Loucy (cell line): ENCODE measurements around the gene OVOL3.
A peak's percentile ranks its signal among the peaks of the same experiment; 100 is the strongest.

ENCODE experiments used
- H2AFZ ChIP-seq: fragments of 200-600 bp; sonication (generic); 2 replicates; pipeline ENCODE4 v1.6.0; 2016; ENCODE audit warnings: antibody characterized with exemption, mild to moderate bottlenecking, low read length, moderate library complexity
- H3F3A ChIP-seq: fragments of 200-600 bp; 2 replicates; pipeline ENCODE4 v1.6.0; 2016; ENCODE audit warnings: antibody characterized with exemption, low read depth, mild to moderate bottlenecking
- H3K27me3 ChIP-seq: fragments of 200-600 bp; sonication (generic); 2 replicates; pipeline ENCODE4 v1.6.1; 2014; ENCODE audit warnings: low read length, mild to moderate bottlenecking; ENCODE audit not compliant: insufficient read depth, poor library complexity, severe bottlenecking
- H3K36me3 ChIP-seq: fragments of 200-600 bp; sonication (generic); 2 replicates; pipeline ENCODE4 v1.6.1; 2016; ENCODE audit warnings: low read length; ENCODE audit not compliant: insufficient read depth
- H3K4me1 ChIP-seq: fragments of 200-600 bp; sonication (generic); 2 replicates; pipeline ENCODE4 v1.5.1; 2014; ENCODE audit warnings: low read length, mild to moderate bottlenecking; ENCODE audit not compliant: insufficient read depth, poor library complexity, severe bottlenecking
- H3K4me2 ChIP-seq: fragments of 200-600 bp; sonication (generic); 2 replicates; pipeline ENCODE4 v1.6.0; 2014; ENCODE audit warnings: antibody characterized with exemption, low read length, low read depth, mild to moderate bottlenecking; ENCODE audit not compliant: poor library complexity, severe bottlenecking
- H3K4me3 ChIP-seq: fragments of 200-600 bp; sonication (generic); 2 replicates; pipeline ENCODE4 v1.5.1; 2014; ENCODE audit warnings: low read length, mild to moderate bottlenecking, mixed read lengths; ENCODE audit not compliant: poor library complexity, severe bottlenecking
- H3K79me2 ChIP-seq: fragments of 200-600 bp; sonication (generic); 2 replicates; pipeline ENCODE4 v1.6.1; 2014; ENCODE audit warnings: low read length; ENCODE audit not compliant: insufficient read depth
- H3K9ac ChIP-seq: fragments of 200-600 bp; sonication (generic); 2 replicates; pipeline ENCODE4 v1.6.0; 2014; ENCODE audit warnings: mild to moderate bottlenecking, low read depth, low read length, moderate library complexity; ENCODE audit not compliant: poor library complexity, severe bottlenecking
- H3K9me2 ChIP-seq: fragments of 200-600 bp; sonication (generic); replicated peaks from 2 replicates; pipeline ENCODE4 v1.6.1; 2016; ENCODE audit warnings: low read depth, low read length, mixed read lengths
- H3K9me3 ChIP-seq: fragments of 200-600 bp; sonication (generic); 2 replicates; pipeline ENCODE4 v1.6.1; 2014; ENCODE audit warnings: mild to moderate bottlenecking, antibody characterized with exemption, low read length, low read depth; ENCODE audit not compliant: insufficient read depth
- H4K20me1 ChIP-seq: fragments of 200-600 bp; sonication (generic); 2 replicates; pipeline ENCODE4 v1.6.0; 2014; ENCODE audit warnings: antibody characterized with exemption, low read length, mild to moderate bottlenecking; ENCODE audit not compliant: insufficient read depth, poor library complexity, severe bottlenecking
- CTCF ChIP-seq: fragments of 200-600 bp; sonication (generic); conservative IDR thresholded peaks from 2 replicates; pipeline ENCODE4 v1.5.1; 2014; ENCODE audit warnings: mild to moderate bottlenecking, antibody characterized with exemption, low read length
- EZH2phosphoT487 ChIP-seq: fragments of 200-600 bp; IDR thresholded peaks from 2 replicates; pipeline ENCODE4 v1.6.1; 2018; ENCODE audit warnings: antibody characterized with exemption, mild to moderate bottlenecking, moderate library complexity, borderline replicate concordance

Gene OVOL3

GRCh38 chr19:36116344-36116637 is 5.3 kb downstream of the OVOL3 start:
- Histone ChIP-seq H3K4me1 (peaks cover 21% of the 10 kb centered on the region), H3K36me3 (no peaks in the 10 kb centered on the region), H3K4me2 (peak overlapping the region; percentile 97), H3K79me2 (peaks cover 40% of the 10 kb centered on the region), H3K9ac (peak overlapping the region; percentile 79), H3K9me3 (no peaks in the 10 kb centered on the region), H3K27me3 (no peaks in the 10 kb centered on the region), H2AFZ (no peak overlapping the region), H3K4me3 (peak overlapping the region; percentile 90), H3F3A (no peaks in the 10 kb centered on the region), H3K9me2 (no peaks in the 10 kb centered on the region), H4K20me1 (peaks cover 11% of the 10 kb centered on the region)
- TF ChIP-seq CTCF = no peak
- TF ChIP-seq EZH2phosphoT487 = no peak

- Histone ChIP-seq H4K20me1 (peaks cover 7% of the 10 kb centered on the region), H3K36me3 (peaks cover 2% of the 10 kb centered on the region; the same call in 1 of the 2 replicates), H3K79me2 (peaks cover 20% of the 10 kb centered on the region), H3F3A (no peaks in the 10 kb centered on the region), H3K4me1 (peaks cover 14% of the 10 kb centered on the region), H3K9me2 (no peaks in the 10 kb centered on the region), H2AFZ (no peak overlapping the region), H3K9ac (no peak overlapping the region), H3K4me3 (no peak overlapping the region), H3K27me3 (no peaks in the 10 kb centered on the region), H3K4me2 (peak overlapping the region; percentile 18), H3K9me3 (no peaks in the 10 kb centered on the region)
- TF ChIP-seq EZH2phosphoT487 (no peak), CTCF (no peak)
These were observed 9.4 kb downstream of the OVOL3 start for GRCh38 chr19:36120092-36120983.

- Histone ChIP-seq H2AFZ (no peak overlapping the region), H3K27me3 (no peaks in the 10 kb centered on the region), H3K4me2 (no peak overlapping the region), H4K20me1 (peaks cover 4% of the 10 kb centered on the region), H3K4me3 (no peak overlapping the region), H3K9me2 (no peaks in the 10 kb centered on the region), H3K4me1 (peaks cover 12% of the 10 kb centered on the region), H3K9me3 (no peaks in the 10 kb centered on the region), H3K79me2 (peaks cover 17% of the 10 kb centered on the region), H3K36me3 (peaks cover 8% of the 10 kb centered on the region; the same call in 1 of the 2 replicates), H3F3A (no peaks in the 10 kb centered on the region), H3K9ac (no peak overlapping the region)
- no peak for TF ChIP-seq CTCF
These were observed 10.0 kb downstream of the OVOL3 start for GRCh38 chr19:36120984-36121358.
